ENCODE data around the gene IL17RE.
"Not testable (repeated sequence)": the region's sequence is repeated elsewhere in the genome, so short reads cannot be mapped to it uniquely, and the experiment has no call there.

The IL17RE gene

DNA sequence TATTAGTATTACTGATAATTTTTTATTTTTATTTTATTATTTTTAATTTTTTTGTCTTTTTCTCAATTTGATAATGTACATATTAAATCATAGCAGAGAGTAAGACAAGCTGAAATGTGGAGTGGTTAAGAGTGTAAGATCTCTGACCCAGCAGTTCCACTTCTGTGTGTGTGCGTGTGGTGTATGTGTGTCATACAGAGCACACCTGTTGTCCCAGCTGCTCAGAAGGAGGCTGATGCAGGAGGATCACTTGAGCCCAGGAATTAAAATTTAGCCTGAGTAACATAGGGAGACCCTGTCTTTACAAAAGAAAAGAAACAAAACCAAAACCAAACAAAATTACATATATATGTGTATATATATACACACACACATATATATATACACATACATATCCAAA, 21.2 kb upstream of the IL17RE start:
- no peak for DNase-seq

DNA sequence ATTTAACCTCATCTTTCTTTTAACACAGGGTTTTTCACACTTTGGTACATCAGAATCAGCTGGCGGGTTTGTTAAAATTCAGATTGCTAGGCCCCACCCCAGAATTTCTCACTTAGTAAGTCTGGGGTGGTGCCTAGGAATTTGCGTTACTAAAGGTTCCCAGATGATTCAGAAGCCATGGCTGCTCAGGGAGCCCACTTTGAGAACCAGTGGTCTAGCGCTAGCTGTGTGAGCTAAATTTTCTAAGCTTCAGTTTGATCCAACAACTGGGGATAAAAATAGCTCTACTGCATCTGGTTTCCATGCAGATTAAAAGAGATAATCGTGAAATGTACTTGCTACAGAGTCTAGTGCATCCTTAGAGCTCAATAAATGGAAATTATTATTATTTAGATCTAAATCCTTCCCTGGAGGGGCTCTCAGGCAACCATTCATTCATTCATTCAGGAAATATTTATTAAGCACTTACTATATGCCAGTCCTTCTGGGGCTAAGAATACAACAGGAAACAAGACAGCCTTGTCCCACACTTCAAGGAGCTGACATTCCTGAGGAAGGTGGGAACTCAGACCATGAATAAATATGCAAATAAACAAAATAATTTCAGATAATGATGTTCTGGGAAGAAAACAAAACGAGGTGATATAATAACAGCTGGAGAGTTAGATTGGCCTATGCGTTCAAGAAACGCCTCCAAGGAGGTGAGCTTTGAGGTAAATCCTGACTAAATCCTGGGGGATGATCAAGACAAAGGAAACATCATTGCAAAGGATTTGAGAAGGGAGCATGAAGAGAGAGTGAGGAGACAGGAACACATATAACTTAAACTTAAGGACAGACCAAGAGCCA, 18.7 kb upstream of the IL17RE start:
- no peak for DNase-seq

DNA sequence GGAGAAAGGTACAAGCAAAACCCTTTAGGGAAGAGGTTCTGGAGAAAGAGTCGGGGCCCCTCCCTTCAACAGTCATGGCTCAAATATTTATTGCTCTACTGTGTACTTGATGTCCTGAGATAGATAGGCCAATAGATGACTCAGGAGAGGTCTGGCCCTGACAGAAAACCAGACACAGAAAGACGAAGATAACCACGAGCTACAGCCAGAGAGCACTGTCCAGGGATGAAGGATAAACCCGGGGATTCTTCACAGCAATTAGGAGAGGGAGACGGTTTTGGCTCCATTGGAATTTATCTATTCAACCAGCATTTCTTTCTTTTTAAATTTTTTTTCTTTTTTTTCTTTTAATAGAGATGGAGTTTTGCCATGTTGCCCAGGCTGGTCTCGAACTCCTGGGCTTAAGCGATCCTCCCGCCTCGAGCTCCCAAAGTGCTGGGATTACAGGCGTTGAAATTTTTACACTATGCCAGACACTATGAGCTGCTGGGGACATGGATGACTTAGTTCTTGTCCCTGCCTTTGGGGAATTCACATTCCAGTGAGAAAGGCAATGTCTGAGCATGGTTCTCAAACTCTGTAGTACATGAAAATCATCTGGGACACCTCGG, 18.0 kb upstream of the IL17RE start:
- no peak for DNase-seq

DNA sequence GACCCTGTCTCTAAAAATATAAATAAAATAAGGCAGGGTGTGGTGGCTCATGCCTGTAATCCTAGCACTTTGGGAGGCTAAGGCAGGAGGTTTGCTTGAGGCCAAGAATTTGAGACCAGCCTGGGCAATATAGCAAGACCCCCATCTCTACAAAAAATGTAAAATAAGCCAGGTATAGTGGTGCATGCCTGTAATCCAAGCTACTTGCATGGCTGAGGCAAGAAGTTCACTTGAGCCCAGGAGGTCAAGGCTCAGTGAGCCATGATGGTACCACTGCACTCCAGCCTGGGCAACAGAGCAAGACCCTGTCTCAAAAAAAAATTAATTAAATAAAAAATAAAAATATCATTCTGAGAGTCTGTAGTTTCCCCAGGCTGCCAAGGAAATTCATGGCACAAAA, 16.3 kb upstream of the IL17RE start:
- DNase-seq, result no peak

DNA sequence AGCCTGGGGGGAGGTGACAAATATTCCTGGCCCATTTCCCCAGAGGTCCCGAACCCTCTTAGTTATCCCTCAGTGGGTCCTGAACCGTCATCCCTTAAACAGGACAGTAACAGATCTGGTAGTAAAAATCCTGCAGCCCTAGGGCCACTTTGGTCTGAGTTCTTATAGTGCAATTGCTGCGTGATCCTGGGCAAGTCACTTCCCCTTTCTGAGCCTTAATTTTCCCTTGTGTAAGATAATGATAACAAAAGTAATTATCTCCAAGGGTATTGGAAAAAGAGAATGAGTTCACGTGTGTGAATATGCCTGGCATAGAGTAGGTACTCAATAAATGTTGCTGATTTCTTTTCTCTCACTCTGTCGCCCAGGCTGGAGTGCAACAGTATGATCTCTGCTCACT, 15.2 kb upstream of the IL17RE start:
- DNase-seq, result no peak

DNA sequence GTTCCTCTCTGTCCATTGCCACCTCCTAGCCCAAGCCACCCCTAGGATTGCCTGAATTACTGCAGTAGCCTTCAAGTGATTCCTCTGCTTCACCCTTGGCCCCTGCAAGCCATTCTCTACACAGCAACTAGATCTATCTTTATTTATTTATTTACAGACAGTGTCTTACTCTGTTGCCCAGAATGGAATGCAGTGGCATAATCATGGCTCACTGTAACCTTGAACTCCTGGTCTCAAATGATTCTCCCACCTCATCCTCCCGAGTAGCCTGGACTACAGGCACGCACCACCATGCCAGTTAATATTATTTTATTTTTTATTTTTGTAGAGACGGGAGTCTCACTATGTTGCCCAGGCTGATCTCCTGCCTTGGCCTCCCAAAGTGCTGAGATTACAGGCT, 14.1 kb upstream of the IL17RE start:
- no peak for DNase-seq

DNA sequence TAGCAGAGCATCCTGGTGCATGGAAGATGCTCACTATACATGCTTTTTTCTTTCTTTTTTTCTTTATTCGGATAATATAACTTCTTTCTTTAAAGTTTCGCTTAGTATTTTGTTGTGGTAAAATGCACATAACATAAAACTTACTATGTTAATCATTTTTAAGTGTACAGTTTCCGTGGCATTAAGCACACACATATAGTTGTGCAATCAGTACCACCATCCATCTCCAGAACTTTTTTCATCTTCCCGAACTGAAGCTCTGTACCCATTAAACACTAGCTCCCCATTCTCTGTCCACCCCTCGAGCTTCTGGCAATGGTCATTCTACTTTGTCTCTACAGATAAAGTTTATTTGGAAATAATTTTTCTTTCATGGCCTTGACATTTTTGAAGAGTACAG, 13.2 kb upstream of the IL17RE start:
- no peak for DNase-seq

DNA sequence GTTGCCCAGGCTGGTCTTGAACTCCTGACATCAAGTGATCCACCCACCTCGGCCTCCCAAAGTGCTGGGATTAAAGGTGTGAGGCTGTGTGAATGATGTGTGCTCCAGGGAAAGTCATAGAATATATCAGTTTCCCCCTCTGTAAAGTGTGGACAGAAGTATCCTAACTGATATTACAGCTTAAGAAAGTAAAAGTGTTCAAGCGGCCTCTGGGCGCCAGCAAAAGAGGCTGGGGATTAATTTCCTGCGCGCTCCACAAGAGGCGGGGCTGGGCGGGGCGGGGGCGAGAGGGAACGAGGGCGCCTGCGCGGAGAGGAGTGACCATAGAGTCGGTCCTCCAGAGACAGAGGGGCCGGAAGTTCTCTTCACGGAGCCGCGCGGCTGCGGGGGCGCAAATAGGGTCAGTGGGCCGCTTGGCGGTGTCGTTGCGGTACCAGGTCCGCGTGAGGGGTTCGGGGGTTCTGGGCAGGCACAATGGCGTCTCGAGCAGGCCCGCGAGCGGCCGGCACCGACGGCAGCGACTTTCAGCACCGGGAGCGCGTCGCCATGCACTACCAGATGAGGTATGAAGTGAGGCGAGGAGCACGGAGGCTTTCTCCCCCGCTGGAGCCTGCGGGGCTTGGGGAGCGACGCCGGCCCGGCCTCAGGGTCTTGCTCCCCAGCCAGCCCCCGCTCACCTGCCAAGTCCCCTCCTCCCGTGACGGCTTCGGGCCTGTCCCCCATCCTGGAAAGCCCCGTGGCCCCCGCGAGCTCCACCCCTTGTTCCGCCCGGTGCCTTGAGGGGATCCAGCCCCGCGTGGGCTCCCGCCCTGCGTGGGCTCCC, 12.2 kb upstream of the IL17RE start, which contains the start of gene JAGN1:
Gene JAGN1 (plus strand): TSS at position 362 of the 823 bp plus-strand sequence. CDS start 113 bp downstream, at position 475.
- DNase-seq, result peak; percentile 78

DNA sequence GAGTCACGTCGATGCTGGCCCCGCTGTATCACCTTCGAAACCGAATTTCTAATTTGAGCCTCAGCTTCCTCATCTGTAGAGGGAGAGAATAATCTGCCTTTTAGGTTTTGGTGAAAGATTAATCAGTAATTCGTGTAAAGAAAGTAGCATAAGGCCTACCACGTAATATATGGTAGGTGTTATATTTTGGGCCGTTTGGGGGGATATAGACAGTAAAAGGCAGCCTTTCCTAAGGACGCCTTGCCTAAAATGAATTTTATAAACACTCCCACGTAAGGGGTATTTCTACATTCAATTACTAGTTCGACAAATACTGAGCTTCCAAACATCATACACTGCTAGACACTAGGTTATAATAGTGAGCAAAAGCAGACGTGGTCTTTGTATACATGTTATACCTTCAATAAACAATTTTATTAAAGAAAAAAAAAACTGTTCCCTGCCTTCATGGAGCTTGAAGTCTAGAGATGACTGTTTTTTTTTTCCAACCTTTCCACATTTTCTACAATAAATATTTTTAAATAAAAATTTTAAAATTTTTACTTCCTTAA, 11.5 kb upstream of the IL17RE start:
- no peak for DNase-seq

DNA sequence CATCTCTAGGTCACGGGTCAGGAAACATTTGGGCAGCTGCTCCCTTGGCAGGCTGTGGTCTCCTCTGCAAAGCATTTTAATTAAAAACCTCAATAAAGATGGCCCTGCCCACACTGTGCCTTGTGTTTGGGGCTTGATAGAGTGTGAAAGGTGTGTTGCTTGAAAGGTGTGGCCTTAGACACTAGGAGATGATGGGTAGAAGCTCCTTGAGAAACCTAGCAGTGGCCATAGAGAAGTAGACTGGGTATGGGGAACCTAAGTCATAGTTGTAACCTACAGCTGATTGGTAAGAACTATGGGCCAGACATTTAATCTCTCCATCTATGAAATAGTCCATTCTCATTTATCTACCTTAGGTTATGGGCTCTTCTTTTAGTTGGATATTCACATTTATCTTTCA, 8.9 kb upstream of the IL17RE start:
- no peak for DNase-seq

DNA sequence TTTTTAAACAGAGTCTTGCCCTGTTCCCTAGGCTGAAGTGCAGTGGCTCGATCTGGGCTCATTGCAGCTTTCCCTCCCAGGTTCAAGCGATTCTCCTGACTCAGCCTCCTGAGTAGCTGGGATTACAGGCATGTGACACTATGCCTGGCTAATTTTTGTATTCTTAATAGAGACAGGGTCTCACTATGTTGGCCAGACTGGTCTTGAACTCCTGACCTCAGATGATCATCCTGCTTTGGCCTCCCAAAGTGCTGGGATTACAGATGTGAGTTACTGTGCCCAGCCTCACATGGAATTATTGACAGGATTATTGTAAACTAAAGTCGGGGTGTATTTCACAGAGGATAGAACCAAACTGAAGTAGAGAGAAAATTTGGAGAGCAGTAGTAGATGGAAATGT, 6.9 kb upstream of the IL17RE start:
- not testable (repeated sequence) for DNase-seq

DNA sequence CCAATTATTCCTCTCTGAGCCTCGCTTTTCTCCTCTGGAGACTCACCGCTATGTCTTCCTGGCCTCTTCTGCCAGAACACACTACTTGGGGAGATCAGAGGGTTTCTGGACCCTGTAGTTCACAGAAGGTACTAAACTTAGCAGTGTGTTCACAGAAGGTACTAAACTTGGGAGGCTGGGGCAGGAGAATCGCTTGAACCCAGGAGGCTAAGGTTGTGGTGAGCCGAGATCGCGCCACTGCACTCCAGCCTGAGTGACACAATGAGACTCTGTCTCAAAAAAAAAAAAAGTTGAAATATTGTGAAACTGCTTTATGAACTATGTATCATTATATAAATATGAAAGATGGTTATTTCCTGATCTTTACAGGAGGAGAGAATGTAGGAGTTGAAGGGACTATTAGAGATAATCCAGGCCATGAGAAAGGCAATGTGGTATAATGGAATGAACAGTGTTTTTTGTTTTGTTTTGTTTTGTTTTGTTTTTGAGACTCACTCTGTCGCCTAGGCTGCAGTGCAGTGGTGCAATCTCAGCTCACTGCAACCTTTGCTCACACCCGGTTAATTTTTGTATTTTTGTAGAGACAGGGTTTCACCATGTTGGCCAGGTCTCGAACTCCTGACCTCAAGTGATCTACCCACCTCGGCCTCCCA, 5.8 kb upstream of the IL17RE start:
- DNase-seq, result not testable (repeated sequence)

DNA sequence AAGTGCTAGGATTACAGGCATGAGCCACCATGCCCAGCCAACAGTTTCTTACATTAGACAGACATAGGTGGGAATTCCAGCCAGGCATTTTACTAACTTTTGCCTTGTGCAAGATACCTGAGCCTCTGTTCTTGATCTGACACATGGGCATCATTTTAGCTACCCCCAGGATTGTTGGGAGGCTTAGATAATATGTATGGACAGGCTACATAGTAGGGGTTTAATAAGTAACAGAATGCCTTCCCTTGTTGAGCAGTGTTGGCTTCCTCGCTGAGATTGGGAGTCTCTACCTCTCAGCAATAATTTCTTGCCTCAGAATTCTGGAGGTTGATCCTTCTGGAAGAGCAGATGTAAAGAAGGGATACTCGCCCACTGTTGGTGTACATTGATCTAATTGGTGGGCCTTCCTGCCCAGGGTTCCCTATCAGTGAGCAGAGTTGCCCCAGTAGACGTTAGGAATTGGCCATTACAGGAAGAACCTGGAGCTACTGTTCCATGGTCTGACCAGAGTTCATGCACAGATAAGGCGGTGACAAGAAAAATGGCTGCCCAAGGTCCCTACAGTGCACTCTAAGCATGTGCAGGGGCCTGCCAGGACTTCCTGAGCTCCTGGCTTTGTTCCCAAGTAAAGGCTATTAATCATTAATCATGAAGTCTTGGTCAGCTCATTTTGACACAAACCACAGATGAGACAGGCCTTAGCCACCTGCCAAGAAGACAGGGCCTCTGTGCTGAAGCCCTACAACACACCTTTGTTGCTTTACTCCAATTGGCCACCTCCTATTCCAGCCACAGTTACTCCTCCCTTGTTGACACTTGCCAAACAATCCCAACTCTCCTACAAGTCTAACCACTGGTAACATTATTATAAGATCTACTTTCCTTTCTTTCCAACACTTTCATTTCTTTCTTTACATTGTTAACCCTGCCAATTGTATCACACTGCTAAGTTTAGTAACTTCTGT, 5.0 kb upstream of the IL17RE start:
- peak in 1 of 2 experiments; percentile 9 for DNase-seq

DNA sequence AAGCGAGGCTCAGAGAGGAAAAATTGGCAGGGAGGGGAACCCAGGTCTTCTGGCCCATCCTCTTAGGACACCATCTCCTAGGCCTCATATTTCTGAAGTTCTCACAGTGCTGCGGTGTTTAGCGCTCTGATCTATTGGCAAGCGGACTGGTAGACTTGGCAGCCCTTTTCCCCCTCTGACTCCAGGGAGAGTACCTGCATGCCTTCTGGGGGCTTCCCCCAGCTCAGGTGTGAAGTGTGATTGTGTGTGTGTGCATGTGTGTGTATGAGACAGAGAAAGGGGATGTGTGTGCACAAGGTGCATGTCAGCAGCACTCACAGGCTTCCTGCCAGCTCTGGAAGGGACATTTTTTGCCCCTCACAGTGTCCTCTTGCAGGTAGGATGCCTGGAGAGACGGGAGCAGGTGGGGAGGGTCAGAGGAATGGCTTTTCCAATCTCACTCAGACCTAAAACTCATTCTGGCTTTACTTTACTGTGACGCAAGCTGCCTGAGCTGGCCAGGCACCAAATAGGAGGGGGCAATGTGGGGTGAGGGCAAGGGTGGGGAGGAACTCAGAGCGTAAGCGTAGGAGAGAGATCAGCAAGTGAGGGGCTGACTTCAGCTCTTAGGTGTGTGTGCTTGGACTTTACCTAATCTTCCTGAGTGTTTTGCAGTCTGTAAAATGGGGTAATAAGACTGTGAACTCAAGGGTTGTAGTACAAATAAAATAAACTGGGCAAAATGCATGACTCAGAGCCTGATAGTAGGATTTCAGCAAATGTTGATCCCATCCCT, 4.0 kb upstream of the IL17RE start:
- DNase-seq, result no peak

DNA sequence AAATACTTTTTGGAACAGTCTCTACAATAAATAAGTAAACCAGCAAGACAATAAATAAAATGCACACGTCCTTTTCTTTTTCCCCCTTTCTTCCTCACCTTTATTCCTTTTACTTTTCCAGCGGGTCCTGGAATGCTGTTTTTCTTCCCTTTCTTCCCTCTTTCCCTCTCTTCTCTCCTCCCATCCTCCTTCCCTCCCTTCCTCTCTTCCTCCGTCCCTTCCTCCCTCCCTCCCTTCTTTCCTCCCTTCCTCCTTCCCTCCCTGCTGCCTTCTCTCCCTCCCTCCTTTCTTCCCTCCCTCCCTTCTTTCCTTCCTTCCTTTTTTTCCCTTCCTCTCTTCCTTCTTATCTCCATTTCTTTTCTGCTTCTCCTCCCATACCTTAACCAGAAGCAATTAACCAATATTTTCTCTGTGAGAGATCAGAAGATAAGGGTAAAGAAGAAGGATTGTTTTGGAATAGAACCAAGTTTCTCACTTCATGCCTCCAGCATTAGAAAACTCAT, 3.3 kb upstream of the IL17RE start:
- DNase-seq, result no peak

DNA sequence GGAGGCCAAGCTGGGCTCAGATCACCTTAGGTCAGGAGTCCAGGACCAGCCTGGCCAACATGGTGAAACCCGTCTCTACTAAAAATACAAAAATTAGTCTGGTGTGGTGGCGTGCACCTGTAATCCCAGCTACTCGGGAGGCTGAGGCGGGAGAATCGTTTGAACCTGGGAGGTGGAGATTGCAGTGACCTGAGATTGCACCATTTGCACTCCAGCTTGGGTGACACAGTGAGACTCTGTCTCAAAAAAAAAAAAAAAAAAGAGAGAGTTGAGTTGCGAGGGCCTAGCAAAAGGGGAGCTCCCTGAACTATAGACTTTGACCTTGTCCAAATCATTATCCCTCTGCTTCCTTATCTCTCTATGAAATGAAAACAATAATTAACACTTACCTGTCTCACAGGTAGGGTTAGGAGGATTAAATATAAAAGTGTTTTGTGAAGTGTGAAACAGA, 1.7 kb upstream of the IL17RE start:
- DNase-seq, result not testable (repeated sequence)

DNA sequence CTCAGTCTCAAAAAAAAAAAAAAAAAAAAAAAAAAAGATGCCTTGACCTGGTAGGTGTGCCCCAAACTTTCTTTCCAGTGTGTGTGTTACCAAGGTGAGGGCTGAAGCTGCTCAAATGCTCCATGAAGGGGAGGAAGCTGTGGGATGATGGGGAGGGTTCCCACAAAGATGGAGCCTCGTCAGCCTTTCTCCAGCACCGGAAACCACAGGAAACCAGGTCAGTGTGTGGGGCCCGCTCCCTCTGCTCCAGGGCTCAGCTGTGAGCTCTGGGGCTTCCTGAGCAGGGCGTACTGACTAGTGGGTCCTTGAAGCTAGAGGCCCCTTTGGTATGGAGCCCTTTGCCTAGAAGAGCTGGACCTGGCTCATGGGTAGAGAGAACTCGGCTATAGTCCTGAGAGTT, 681 bp upstream of the IL17RE start:
- DNase-seq, result no peak

DNA sequence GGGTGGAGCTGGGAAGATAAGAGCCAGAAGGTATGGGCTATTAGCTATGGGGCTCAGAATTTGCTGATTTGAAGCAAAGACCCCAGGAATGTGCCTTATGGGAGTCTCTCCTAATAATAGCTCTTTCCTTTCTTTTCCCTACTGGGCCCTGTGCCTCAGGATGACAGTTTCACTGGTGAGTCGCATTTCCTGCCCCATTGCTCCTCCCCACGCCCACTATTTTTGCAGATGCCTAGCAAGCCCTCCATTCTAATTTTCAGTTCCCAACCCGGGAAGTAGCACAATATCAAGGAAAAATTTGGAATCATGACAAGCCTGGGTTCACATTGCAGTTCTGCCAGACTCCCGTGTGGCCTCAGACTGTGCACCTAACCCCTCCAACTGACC, 583 bp downstream of the IL17RE start:
- no peak for DNase-seq

DNA sequence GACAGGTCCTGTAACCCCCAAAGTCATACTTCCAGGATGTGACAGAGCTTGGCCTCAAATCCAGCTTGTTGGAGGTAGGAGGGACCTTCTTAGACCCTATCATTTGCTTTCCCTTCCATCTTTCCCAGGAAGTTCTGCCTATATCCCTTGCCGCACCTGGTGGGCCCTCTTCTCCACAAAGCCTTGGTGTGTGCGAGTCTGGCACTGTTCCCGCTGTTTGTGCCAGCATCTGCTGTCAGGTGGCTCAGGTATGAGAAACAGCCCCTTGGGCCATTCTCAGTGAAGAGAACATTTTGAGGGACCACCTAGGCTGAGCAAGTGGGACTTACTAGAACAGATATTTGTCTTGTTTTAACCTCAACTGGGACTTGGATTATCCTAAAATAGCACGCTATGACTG, 1.3 kb downstream of the IL17RE start:
- DNase-seq, result no peak

DNA sequence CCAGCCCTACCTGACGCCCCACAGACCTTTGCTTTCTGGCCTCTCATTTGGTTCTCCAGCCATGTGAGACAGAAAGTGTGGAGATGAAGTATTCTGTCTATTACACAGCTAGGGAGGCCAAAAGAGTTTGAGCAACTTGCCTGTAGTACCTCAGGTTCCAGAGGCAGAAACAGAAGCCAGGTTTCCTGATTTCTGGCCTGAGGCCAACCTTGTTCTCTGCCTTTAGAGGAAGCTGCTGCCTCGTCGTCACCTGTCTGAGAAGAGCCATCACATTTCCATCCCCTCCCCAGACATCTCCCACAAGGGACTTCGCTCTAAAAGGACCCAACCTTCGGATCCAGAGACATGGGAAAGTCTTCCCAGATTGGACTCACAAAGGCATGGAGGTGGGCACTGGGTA, 3.8 kb downstream of the IL17RE start:
- DNase-seq, result no peak

Data from NCI-H2081 (cell line).